Liver (tissue), 9 donors: ENCODE results near the gene HIVEP3. TPM values are rescaled to one million over a fixed set of nuclear protein-coding genes. Genes with fewer than 3 reads are reported as not detected.

ENCODE experiments used
- DNase-seq: peaks from one replicate; pipeline ENCODE4 v3.0.0-alpha.2; 2017; ENCODE audit warnings: low spot score
- H3K27ac ChIP-seq, 2 donors: one replicate each; pipeline ENCODE4 v1.7.0; 2013; ENCODE audit warnings: inconsistent platforms in 2 of 2, low read length in 2 of 2, control low read depth in 1 of 2, low read depth in 1 of 2, mild to moderate bottlenecking in 1 of 2
- H3K27me3 ChIP-seq, 4 donors: one replicate each; pipeline versions ENCODE4 v1.6.1 to v1.7.0; 2013; ENCODE audit warnings: low read length in 3 of 4, inconsistent platforms in 1 of 4, mild to moderate bottlenecking in 1 of 4, moderate library complexity in 1 of 4; ENCODE audit not compliant: control insufficient read depth in 4 of 4, insufficient read depth in 4 of 4
- H3K36me3 ChIP-seq, 4 donors: one replicate each; pipeline versions ENCODE4 v1.6.1 to v1.7.0; 2013; ENCODE audit warnings: low read length in 3 of 4, mild to moderate bottlenecking in 3 of 4, low read depth in 1 of 4, moderate library complexity in 1 of 4; ENCODE audit not compliant: control insufficient read depth in 4 of 4, insufficient read depth in 3 of 4
- H3K4me1 ChIP-seq, 4 donors: one replicate each; pipeline versions ENCODE4 v1.6.1 to v1.7.0; 2013; ENCODE audit warnings: low read length in 3 of 4, mild to moderate bottlenecking in 3 of 4, moderate library complexity in 1 of 4; ENCODE audit not compliant: control insufficient read depth in 4 of 4, insufficient read depth in 4 of 4
- H3K4me3 ChIP-seq, 3 donors: one replicate each; pipeline versions ENCODE4 v1.6.1 to v1.7.0; 2013; ENCODE audit warnings: low read length in 3 of 3, control low read depth in 1 of 3, low read depth in 1 of 3, mild to moderate bottlenecking in 1 of 3
- H3K9ac ChIP-seq, 2 donors: one replicate each; pipeline ENCODE4 v1.7.0; 2013; ENCODE audit warnings: low read length in 2 of 2, mild to moderate bottlenecking in 2 of 2, moderate library complexity in 2 of 2, control low read depth in 1 of 2, low read depth in 1 of 2
- H3K9me3 ChIP-seq, 4 donors: one replicate each; pipeline versions ENCODE4 v1.6.1 to v1.7.0; 2013; ENCODE audit warnings: low read length in 3 of 4; ENCODE audit not compliant: control insufficient read depth in 4 of 4
- ATF3 ChIP-seq: IDR thresholded peaks from 2 replicates; pipeline ENCODE4 v1.6.1; 2016; ENCODE audit warnings: antibody characterized with exemption
- CTCF ChIP-seq: fragments of 150-350 bp; IDR thresholded peaks from 2 replicates; pipeline ENCODE4 v1.5.1; 2017; ENCODE audit warnings: improper control_type of control experiment, low read depth, low read length; ENCODE audit not compliant: missing input control
- EGR1 ChIP-seq, 2 donors: IDR thresholded peaks; 2 replicates each; pipeline ENCODE4 v1.6.1; 2016 to 2018; ENCODE audit warnings: antibody characterized with exemption in 2 of 2, low read depth in 2 of 2
- FOXA1 ChIP-seq: IDR thresholded peaks from 2 replicates; pipeline ENCODE4 v1.6.1; 2016; ENCODE audit warnings: antibody characterized with exemption
- FOXA2 ChIP-seq: IDR thresholded peaks from 2 replicates; pipeline ENCODE4 v1.6.1; 2016; ENCODE audit warnings: antibody characterized with exemption
- HNF4A ChIP-seq, 2 donors: conservative IDR thresholded peaks; 2 replicates each; pipeline ENCODE4 v1.6.1; 2016; ENCODE audit warnings: antibody characterized with exemption in 2 of 2, mild to moderate bottlenecking in 2 of 2
- HNF4G ChIP-seq: IDR thresholded peaks from 2 replicates; pipeline ENCODE4 v1.6.1; 2016; ENCODE audit warnings: antibody characterized with exemption
- MAX ChIP-seq: IDR thresholded peaks from 2 replicates; pipeline ENCODE4 v1.6.1; 2016; ENCODE audit warnings: antibody characterized with exemption
- NR2F2 ChIP-seq: IDR thresholded peaks from 2 replicates; pipeline ENCODE4 v1.6.1; 2016; ENCODE audit warnings: antibody characterized with exemption
- RAD21 ChIP-seq, 2 donors: IDR thresholded peaks; 2 replicates each; pipeline ENCODE4 v1.6.1; 2016; ENCODE audit warnings: antibody characterized with exemption in 2 of 2, mild to moderate bottlenecking in 2 of 2
- REST ChIP-seq: IDR thresholded peaks from 2 replicates; pipeline ENCODE4 v1.6.1; 2016; ENCODE audit warnings: antibody characterized with exemption, mild to moderate bottlenecking
- RXRA ChIP-seq, 2 donors: IDR thresholded peaks; 2 replicates each; pipeline ENCODE4 v1.6.1; 2017 to 2018; ENCODE audit warnings: antibody characterized with exemption in 2 of 2, mild to moderate bottlenecking in 1 of 2
- SP1 ChIP-seq: IDR thresholded peaks from 2 replicates; pipeline ENCODE4 v1.6.1; 2018; ENCODE audit warnings: antibody characterized with exemption, mild to moderate bottlenecking
- TAF1 ChIP-seq: conservative IDR thresholded peaks from 2 replicates; pipeline ENCODE4 v1.6.1; 2016; ENCODE audit warnings: antibody characterized with exemption, mild to moderate bottlenecking
- YY1 ChIP-seq: IDR thresholded peaks from 2 replicates; pipeline ENCODE4 v1.6.1; 2016; ENCODE audit warnings: antibody characterized with exemption, mild to moderate bottlenecking
- WGBS: extraction: QIAGEN DNeasy Blood & Tissue Kit; methylation state at CpG from one replicate; pipeline ENCODE4 v1.1.7; 2013; 5-methylcytosine and 5-hydroxymethylcytosine counted together
- polyA plus RNA-seq, 2 donors: library from polyadenylated mRNA; stranded (reverse) in 1 of 2; unstranded in 1 of 2; fragments of 200-250 nt in 1 of 2; fragments of >200 nt in 1 of 2; fragmentation: Nextera tagmentation in 1 of 2; extraction: Ambion mirVana in 1 of 2; gene quantifications; one replicate each; pipeline versions ENCODE4 v1.2.1 to v1.2.3, GENCODE V29; 2013 to 2015
- total RNA-seq, 2 donors: library from RNA; depleted of rRNA; stranded (reverse); fragments of >200 nt; gene quantifications; one replicate each; pipeline ENCODE4 v1.2.3, GENCODE V29; 2014
- donor health status: healthy.
- donor health status: healthy.
- donor health status: healthy.
- donor health status: healthy.
- donor health status: healthy.

Gene HIVEP3
- total and polyA plus RNA-seq, 4 donors, result 0.93 to 1.6 (median 1.4) TPM

- TF ChIP-seq HNF4G, result no peak
- TF ChIP-seq FOXA1, result no peak
- no peak for TF ChIP-seq EGR1 (IDR thresholded peaks at IDR 0.05; ENCODE audit: low read depth in 2 of 2)
- no peak for TF ChIP-seq NR2F2
- no peak for TF ChIP-seq REST
- TF ChIP-seq RXRA (IDR thresholded peaks at IDR 0.05), result no peak
- no peak for TF ChIP-seq RAD21 (IDR thresholded peaks at IDR 0.05)
- TF ChIP-seq MAX, result no peak
- no peak for TF ChIP-seq ATF3
- TF ChIP-seq TAF1, result no peak
- TF ChIP-seq FOXA2, result no peak
- no peak for TF ChIP-seq HNF4A (conservative IDR thresholded peaks at IDR 0.05)
- no peak for TF ChIP-seq SP1
- H3K4me1 ChIP-seq, result no peaks in the 10 kb centered on the region
Observed at GRCh38 chr1:41749991-41750745, 168.6 kb downstream of the HIVEP3 start.

GRCh38 chr1:41745022-41745421, 173.7 kb downstream of the HIVEP3 start:
- 81% methylated on average over 2 of the region's 2 CpGs for WGBS
- DNase-seq, result no peak

More at GRCh38 chr1:41749991-41750745, 168.6 kb downstream of the HIVEP3 start:
- H3K4me3 ChIP-seq, result no peak overlapping the region
- DNase-seq, result no peak
- no peak overlapping the region for H3K9ac ChIP-seq
- H3K9me3 ChIP-seq, result no peaks in the 10 kb centered on the region
- H3K36me3 ChIP-seq, result no peaks in the 10 kb centered on the region
- H3K27me3 ChIP-seq, result no peaks in the 10 kb centered on the region
- no peak overlapping the region for H3K27ac ChIP-seq
- WGBS, result 76% methylated on average over 11 of the region's 11 CpGs

More at GRCh38 chr1:41745022-41745421, 173.7 kb downstream of the HIVEP3 start:
- Histone ChIP-seq H3K4me1 (peaks cover 0 to 5% (median 0%) of the 10 kb centered on the region in 4 donors), H3K9me3 (no peaks in the 10 kb centered on the region), H3K9ac (no peak overlapping the region), H3K4me3 (no peak overlapping the region), H3K36me3 (no peaks in the 10 kb centered on the region), H3K27me3 (no peaks in the 10 kb centered on the region), H3K27ac (no peak overlapping the region)
- TF ChIP-seq FOXA2, result no peak
- TF ChIP-seq TAF1, result no peak
- no peak for TF ChIP-seq MAX
- no peak for TF ChIP-seq CTCF
- no peak for TF ChIP-seq FOXA1
- no peak for TF ChIP-seq ATF3
- TF ChIP-seq HNF4G, result no peak
- TF ChIP-seq YY1, result no peak
- no peak for TF ChIP-seq RXRA (IDR thresholded peaks at IDR 0.05)
- TF ChIP-seq HNF4A (conservative IDR thresholded peaks at IDR 0.05), result no peak
